HEK293 (cell line): ENCODE measurements around the gene DLX5.

Source experiments
- GLI4 ChIP-seq: fragments of 450-650 bp; formaldehyde crosslinking; IDR thresholded peaks from 2 replicates; pipeline ENCODE4 v1.5.1; 2016; ENCODE audit warnings: missing biosample characterization, missing genetic modification characterization
- HOXA7 ChIP-seq: sonication (generic); formaldehyde crosslinking; IDR thresholded peaks from 2 replicates; pipeline ENCODE4 v1.8.1; 2022; ENCODE audit warnings: missing genetic modification reagents, borderline replicate concordance
- HOXC10 ChIP-seq: sonication (generic); formaldehyde crosslinking; IDR thresholded peaks from 2 replicates; pipeline ENCODE4 v1.8.1; 2023; ENCODE audit warnings: mild to moderate bottlenecking, missing genetic modification reagents
- PRDM10 ChIP-seq: fragments of 450-650 bp; formaldehyde crosslinking; IDR thresholded peaks from 2 replicates; pipeline ENCODE4 v1.5.1; 2016; ENCODE audit warnings: missing biosample characterization, missing genetic modification characterization
- SCRT1 ChIP-seq: fragments of 450-650 bp; formaldehyde crosslinking; IDR thresholded peaks from 2 replicates; pipeline ENCODE4 v1.5.1; 2016; ENCODE audit warnings: missing biosample characterization, missing genetic modification characterization, borderline replicate concordance
- ZBTB8A ChIP-seq: fragments of 450-650 bp; formaldehyde crosslinking; IDR thresholded peaks from 2 replicates; pipeline ENCODE4 v1.5.1; 2016; ENCODE audit warnings: missing biosample characterization, missing genetic modification characterization
- ZFHX2 ChIP-seq: fragments of 450-650 bp; formaldehyde crosslinking; conservative IDR thresholded peaks from 2 replicates; pipeline ENCODE4 v1.5.1; 2016; ENCODE audit warnings: missing biosample characterization, missing genetic modification characterization
- ZFP3 ChIP-seq: fragments of 450-650 bp; formaldehyde crosslinking; IDR thresholded peaks from 2 replicates; pipeline ENCODE4 v1.5.1; 2016; ENCODE audit warnings: low read depth, missing biosample characterization, missing genetic modification characterization
- ZFP37 ChIP-seq: fragments of 450-650 bp; formaldehyde crosslinking; IDR thresholded peaks from 2 replicates; pipeline ENCODE4 v1.5.1; 2016; ENCODE audit warnings: missing biosample characterization, missing genetic modification characterization
- ZNF121 ChIP-seq: fragments of 450-650 bp; formaldehyde crosslinking; IDR thresholded peaks from 2 replicates; pipeline ENCODE4 v1.5.1; 2016; ENCODE audit warnings: missing biosample characterization, missing genetic modification characterization
- ZNF19 ChIP-seq: fragments of 450-650 bp; formaldehyde crosslinking; IDR thresholded peaks from 2 replicates; pipeline ENCODE4; 2016; ENCODE audit warnings: missing biosample characterization, missing genetic modification characterization, low read depth
- ZNF223 ChIP-seq: fragments of 450-650 bp; formaldehyde crosslinking; IDR thresholded peaks from 2 replicates; pipeline ENCODE4 v1.5.1; 2016; ENCODE audit warnings: missing biosample characterization, missing genetic modification characterization
- ZNF266 ChIP-seq: fragments of 450-650 bp; formaldehyde crosslinking; IDR thresholded peaks from 2 replicates; pipeline ENCODE4 v1.5.1; 2016; ENCODE audit warnings: missing biosample characterization, missing genetic modification characterization, low read depth
- ZNF324 ChIP-seq: fragments of 450-650 bp; formaldehyde crosslinking; IDR thresholded peaks from 2 replicates; pipeline ENCODE4 v1.5.1; 2016; ENCODE audit warnings: missing biosample characterization, missing genetic modification characterization
- ZNF366 ChIP-seq: fragments of 450-650 bp; formaldehyde crosslinking; conservative IDR thresholded peaks from 2 replicates; pipeline ENCODE4 v1.5.1; 2016; ENCODE audit warnings: missing biosample characterization, missing genetic modification characterization
- ZNF473 ChIP-seq: fragments of 450-650 bp; formaldehyde crosslinking; IDR thresholded peaks from 2 replicates; pipeline ENCODE4 v1.5.1; 2017; ENCODE audit warnings: missing biosample characterization, missing genetic modification characterization
- ZNF510 ChIP-seq: fragments of 450-650 bp; formaldehyde crosslinking; IDR thresholded peaks from 2 replicates; pipeline ENCODE4 v1.5.1; 2018; ENCODE audit warnings: mild to moderate bottlenecking, missing genetic modification characterization, missing biosample characterization; ENCODE audit not compliant: insufficient replicate concordance
- ZNF514 ChIP-seq: fragments of 450-650 bp; formaldehyde crosslinking; IDR thresholded peaks from 2 replicates; pipeline ENCODE4 v1.5.1; 2016; ENCODE audit warnings: missing biosample characterization, missing genetic modification characterization
- ZNF529 ChIP-seq: fragments of 450-650 bp; formaldehyde crosslinking; IDR thresholded peaks from 2 replicates; pipeline ENCODE4 v1.5.1; 2017; ENCODE audit warnings: missing genetic modification characterization, missing biosample characterization; ENCODE audit not compliant: insufficient replicate concordance
- ZNF548 ChIP-seq: fragments of 450-650 bp; formaldehyde crosslinking; IDR thresholded peaks from 2 replicates; pipeline ENCODE4 v1.5.1; 2016; ENCODE audit warnings: missing biosample characterization, missing genetic modification characterization
- ZNF596 ChIP-seq: fragments of 450-650 bp; IDR thresholded peaks from 2 replicates; pipeline ENCODE4 v1.5.0; 2018; ENCODE audit warnings: missing biosample characterization, mild to moderate bottlenecking, missing genetic modification characterization, moderate library complexity
- ZNF626 ChIP-seq: fragments of 450-650 bp; sonication (Bioruptor Pico); formaldehyde crosslinking; IDR thresholded peaks from 2 replicates; pipeline ENCODE4 v1.5.1; 2018; ENCODE audit warnings: missing biosample characterization, missing genetic modification characterization, inconsistent platforms
- ZNF670 ChIP-seq: fragments of 450-650 bp; formaldehyde crosslinking; IDR thresholded peaks from 2 replicates; pipeline ENCODE4 v1.5.1; 2016; ENCODE audit warnings: missing biosample characterization, missing genetic modification characterization, low read depth
- ZNF768 ChIP-seq: fragments of 450-650 bp; formaldehyde crosslinking; IDR thresholded peaks from 2 replicates; pipeline ENCODE4 v1.5.1; 2018; ENCODE audit warnings: missing biosample characterization, mild to moderate bottlenecking, missing genetic modification characterization
- ZNF830 ChIP-seq: fragments of 450-650 bp; IDR thresholded peaks from 2 replicates; pipeline ENCODE4 v1.5.0; 2018; ENCODE audit warnings: missing biosample characterization, missing genetic modification characterization, low read depth, mild to moderate bottlenecking, moderate library complexity
- ZSCAN30 ChIP-seq: fragments of 450-650 bp; IDR thresholded peaks from 2 replicates; pipeline ENCODE4 v1.5.1; 2018; ENCODE audit warnings: missing biosample characterization, mild to moderate bottlenecking, missing genetic modification characterization, moderate library complexity
- TF ChIP-seq, protein P1 (sequence below): fragments of 450-650 bp; formaldehyde crosslinking; IDR thresholded peaks from 2 replicates; pipeline ENCODE4 v1.5.1; 2016; ENCODE audit warnings: missing biosample characterization, missing genetic modification characterization
- TF ChIP-seq, protein P2 (sequence below): fragments of 450-650 bp; formaldehyde crosslinking; IDR thresholded peaks from 2 replicates; pipeline ENCODE4 v1.5.1; 2016; ENCODE audit warnings: missing biosample characterization, missing genetic modification characterization

DLX5 gene

DNA sequence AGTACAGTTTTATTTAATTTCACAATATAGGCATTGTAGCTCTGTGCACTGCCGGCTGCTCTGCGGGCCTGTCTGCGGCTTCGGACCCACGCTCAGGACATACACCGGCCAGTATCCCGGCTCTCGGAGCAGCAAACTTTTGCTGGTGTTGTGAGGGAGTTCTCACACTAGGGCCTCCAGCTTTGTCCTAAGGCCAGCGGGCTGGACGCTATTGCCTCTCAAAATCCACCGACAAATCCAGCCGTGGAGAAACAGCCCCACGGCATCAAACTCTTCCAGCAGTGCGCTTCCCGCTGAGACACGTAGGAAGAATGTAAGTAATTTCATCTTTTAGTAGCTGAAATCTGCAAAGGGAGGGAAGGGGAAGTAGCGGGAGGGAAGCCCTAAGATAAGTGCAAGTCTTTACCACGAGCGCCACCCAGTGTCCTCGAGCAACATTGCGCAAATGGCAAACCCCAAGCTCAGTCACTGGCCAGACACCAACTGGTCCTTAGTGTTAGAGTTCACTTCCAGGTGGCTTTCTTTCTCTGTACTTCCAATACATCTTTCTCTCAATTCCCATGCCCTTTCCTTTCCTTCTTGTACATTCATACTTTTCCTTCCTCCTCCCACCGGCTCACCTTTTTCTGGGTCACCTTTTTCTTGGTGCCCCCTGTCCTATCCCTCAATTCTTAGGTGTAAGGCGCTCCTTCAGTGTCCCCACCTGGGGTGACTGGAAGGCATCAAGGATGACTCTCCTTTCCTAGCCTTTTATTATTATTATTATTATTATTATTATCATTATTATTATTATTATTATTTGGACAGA, 3.0 kb upstream of the DLX5 start (continued):
- TF ChIP-seq HOXA7 (CRISPR knock-in tag) = no peak
- TF ChIP-seq ZNF768 = no peak
- TF ChIP-seq ZNF596 (tag by site-specific recombination) = no peak
- TF ChIP-seq ZNF514 (tag by site-specific recombination) = no peak
- TF ChIP-seq ZNF324 (tag by site-specific recombination) = no peak
- TF ChIP-seq ZNF670 = no peak
- TF ChIP-seq ZNF366 (tag by site-specific recombination) = peak; percentile 76
- no peak for TF ChIP-seq ZNF830
- no peak for TF ChIP-seq ZNF266
- no peak for TF ChIP-seq HOXC10 (CRISPR knock-in tag)
- TF ChIP-seq ZNF548 = no peak
- no peak for TF ChIP-seq ZNF19 (tag by site-specific recombination)
- no peak for TF ChIP-seq SCRT1
- no peak for TF ChIP-seq ZNF529 (tag by site-specific recombination)
- TF ChIP-seq PRDM10 (tag by site-specific recombination) = no peak
- no peak for TF ChIP-seq ZNF121 (tag by site-specific recombination)
- TF ChIP-seq ZNF473 (tag by site-specific recombination) = no peak
- TF ChIP-seq, protein P1, sequence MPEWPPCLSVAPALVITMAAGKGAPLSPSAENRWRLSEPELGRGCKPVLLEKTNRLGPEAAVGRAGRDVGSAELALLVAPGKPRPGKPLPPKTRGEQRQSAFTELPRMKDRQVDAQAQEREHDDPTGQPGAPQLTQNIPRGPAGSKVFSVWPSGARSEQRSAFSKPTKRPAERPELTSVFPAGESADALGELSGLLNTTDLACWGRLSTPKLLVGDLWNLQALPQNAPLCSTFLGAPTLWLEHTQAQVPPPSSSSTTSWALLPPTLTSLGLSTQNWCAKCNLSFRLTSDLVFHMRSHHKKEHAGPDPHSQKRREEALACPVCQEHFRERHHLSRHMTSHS (tag by site-specific recombination) = no peak
- no peak for TF ChIP-seq ZBTB8A
- no peak for TF ChIP-seq ZNF223 (tag by site-specific recombination)
- TF ChIP-seq ZSCAN30 (tag by site-specific recombination) = 0 out of 2 replicates have a peak, but pooled peaks have one; percentile 62
- TF ChIP-seq ZFP3 (tag by site-specific recombination) = no peak
- no peak for TF ChIP-seq ZFHX2 (tag by site-specific recombination)
- TF ChIP-seq, protein P2, sequence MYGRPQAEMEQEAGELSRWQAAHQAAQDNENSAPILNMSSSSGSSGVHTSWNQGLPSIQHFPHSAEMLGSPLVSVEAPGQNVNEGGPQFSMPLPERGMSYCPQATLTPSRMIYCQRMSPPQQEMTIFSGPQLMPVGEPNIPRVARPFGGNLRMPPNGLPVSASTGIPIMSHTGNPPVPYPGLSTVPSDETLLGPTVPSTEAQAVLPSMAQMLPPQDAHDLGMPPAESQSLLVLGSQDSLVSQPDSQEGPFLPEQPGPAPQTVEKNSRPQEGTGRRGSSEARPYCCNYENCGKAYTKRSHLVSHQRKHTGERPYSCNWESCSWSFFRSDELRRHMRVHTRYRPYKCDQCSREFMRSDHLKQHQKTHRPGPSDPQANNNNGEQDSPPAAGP (tag by site-specific recombination) = no peak
- TF ChIP-seq GLI4 (tag by site-specific recombination) = no peak
- TF ChIP-seq ZNF626 (tag by site-specific recombination) = no peak
- TF ChIP-seq ZNF510 (tag by site-specific recombination) = no peak
- 0 out of 2 replicates have a peak, but pooled peaks have one; percentile 59 for TF ChIP-seq ZFP37
